ENCODE results near the gene ATP9B. TPM values are rescaled to one million over a fixed set of nuclear protein-coding genes. Genes with fewer than 3 reads are reported as not detected.

ATP9B gene
- total and polyA plus RNA-seq, 10 of the 15 experiments (the other 5 are each of a cell fraction or from before 2014, with no cell fraction given), result 0.74 to 20.7 (median 12.9) TPM

- POLR2A ChIA-PET, result no interaction called here
- H3K4me2 ChIP-seq (ENCODE audit: control insufficient read depth, insufficient read depth), result no peak overlapping the region
- no peak overlapping the region for H2AFZ ChIP-seq (ENCODE audit: control insufficient read depth, low read depth, low read length)
- H3K36me3 ChIP-seq (ENCODE audit: control insufficient read depth in 2 of 2, insufficient read depth in 2 of 2, low read length in 1 of 2), result peaks cover 0 to 4% of the 10 kb centered on the region in 2 experiments; a peak in 3 of 4 replicates
- in situ Hi-C loops (cut with MboI), result no loop called here
- H3K27me3 ChIP-seq (replicated peaks in 1 of 2; ENCODE audit: control insufficient read depth in 2 of 2, insufficient read depth in 2 of 2, low read length in 1 of 2), result no peaks in the 10 kb centered on the region
- CTCF ChIA-PET, result no interaction called here
- 96% methylated on average over 8 of the region's 8 CpGs for WGBS (ENCODE audit: insufficient coverage, insufficient replicate concordance, low lambda C conversion rate, missing lambda C conversion rate)
- no peaks in the 10 kb centered on the region for H3K9me3 ChIP-seq (replicated peaks; ENCODE audit: control insufficient read depth, insufficient read depth, low read length)
- no peak overlapping the region for H3K27ac ChIP-seq (ENCODE audit: control insufficient read depth, insufficient read depth)
- no TSS peak for BruUV-seq (replicated peaks)
- intact Hi-C loops (cut with micrococcal nuclease; ENCODE audit: unreplicated experiment), result no loop called here
- DNase-seq (ENCODE audit: low read depth, low spot score) (no peak), ATAC-seq (no peak), FAIRE-seq (no peak)
- no peaks in the 10 kb centered on the region for H3K79me2 ChIP-seq (ENCODE audit: control insufficient read depth, insufficient read depth, low read length)
- no peaks in the 10 kb centered on the region for H4K20me1 ChIP-seq (ENCODE audit: control insufficient read depth, insufficient read depth)
- RAD21 ChIA-PET (ENCODE audit: unreplicated experiment), result no interaction called here
- no peak overlapping the region for H3K9ac ChIP-seq (ENCODE audit: control insufficient read depth, insufficient read depth, low read length)
- H3K4me3 ChIP-seq, result no peak overlapping the region
- no peaks in the 10 kb centered on the region for H3K4me1 ChIP-seq (ENCODE audit: control insufficient read depth, insufficient read depth, low read length)
- SMC1A ChIA-PET (ENCODE audit: uncharacterized antibody, unreplicated experiment), result no interaction called here
- TF ChIP-seq, protein P1, sequence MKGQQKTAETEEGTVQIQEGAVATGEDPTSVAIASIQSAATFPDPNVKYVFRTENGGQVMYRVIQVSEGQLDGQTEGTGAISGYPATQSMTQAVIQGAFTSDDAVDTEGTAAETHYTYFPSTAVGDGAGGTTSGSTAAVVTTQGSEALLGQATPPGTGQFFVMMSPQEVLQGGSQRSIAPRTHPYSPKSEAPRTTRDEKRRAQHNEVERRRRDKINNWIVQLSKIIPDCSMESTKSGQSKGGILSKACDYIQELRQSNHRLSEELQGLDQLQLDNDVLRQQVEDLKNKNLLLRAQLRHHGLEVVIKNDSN (IDR thresholded peaks at IDR 0.05; ENCODE audit: borderline replicate concordance, extremely low read length, insufficient read depth, low read depth, low read length), result no peak
- no peak for TF ChIP-seq ZNF384 (IDR thresholded peaks at IDR 0.05; ENCODE audit: borderline replicate concordance, low read depth, low read length)
- no peak for TF ChIP-seq TCF3 (IDR thresholded peaks at IDR 0.05; ENCODE audit: borderline replicate concordance, insufficient read depth, low read depth, low read length)
- TF ChIP-seq ESRRA (IDR thresholded peaks at IDR 0.05; ENCODE audit: low read length), result no peak
- TF ChIP-seq, protein P2, sequence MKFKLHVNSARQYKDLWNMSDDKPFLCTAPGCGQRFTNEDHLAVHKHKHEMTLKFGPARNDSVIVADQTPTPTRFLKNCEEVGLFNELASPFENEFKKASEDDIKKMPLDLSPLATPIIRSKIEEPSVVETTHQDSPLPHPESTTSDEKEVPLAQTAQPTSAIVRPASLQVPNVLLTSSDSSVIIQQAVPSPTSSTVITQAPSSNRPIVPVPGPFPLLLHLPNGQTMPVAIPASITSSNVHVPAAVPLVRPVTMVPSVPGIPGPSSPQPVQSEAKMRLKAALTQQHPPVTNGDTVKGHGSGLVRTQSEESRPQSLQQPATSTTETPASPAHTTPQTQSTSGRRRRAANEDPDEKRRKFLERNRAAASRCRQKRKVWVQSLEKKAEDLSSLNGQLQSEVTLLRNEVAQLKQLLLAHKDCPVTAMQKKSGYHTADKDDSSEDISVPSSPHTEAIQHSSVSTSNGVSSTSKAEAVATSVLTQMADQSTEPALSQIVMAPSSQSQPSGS (IDR thresholded peaks at IDR 0.05; ENCODE audit: low read length), result no peak
- TF ChIP-seq CHD2 (IDR thresholded peaks at IDR 0.05; ENCODE audit: borderline replicate concordance, low read depth, low read length), result no peak
- TF ChIP-seq, protein P3, sequence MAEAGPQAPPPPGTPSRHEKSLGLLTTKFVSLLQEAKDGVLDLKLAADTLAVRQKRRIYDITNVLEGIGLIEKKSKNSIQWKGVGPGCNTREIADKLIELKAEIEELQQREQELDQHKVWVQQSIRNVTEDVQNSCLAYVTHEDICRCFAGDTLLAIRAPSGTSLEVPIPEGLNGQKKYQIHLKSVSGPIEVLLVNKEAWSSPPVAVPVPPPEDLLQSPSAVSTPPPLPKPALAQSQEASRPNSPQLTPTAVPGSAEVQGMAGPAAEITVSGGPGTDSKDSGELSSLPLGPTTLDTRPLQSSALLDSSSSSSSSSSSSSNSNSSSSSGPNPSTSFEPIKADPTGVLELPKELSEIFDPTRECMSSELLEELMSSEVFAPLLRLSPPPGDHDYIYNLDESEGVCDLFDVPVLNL (IDR thresholded peaks at IDR 0.05; ENCODE audit: low read depth, low read length), result no peak
- no peak for TF ChIP-seq EGR1 (IDR thresholded peaks at IDR 0.05; ENCODE audit: borderline replicate concordance in 1 of 2, low read depth in 2 of 2, low read length in 2 of 2)
- TF ChIP-seq ZNF217 (IDR thresholded peaks at IDR 0.05), result no peak
- TF ChIP-seq CTCF (IDR thresholded peaks at IDR 0.05 in 2 of 3, conservative IDR thresholded peaks at IDR 0.05 in 1 of 3; ENCODE audit: control insufficient read depth in 2 of 3, extremely low read depth in 1 of 3, insufficient read depth in 1 of 3, low read depth in 3 of 3, low read length in 3 of 3), result no peak
- TF ChIP-seq JUND (IDR thresholded peaks at IDR 0.05; ENCODE audit: low read depth, low read length), result no peak
- no peak for TF ChIP-seq IRF4 (IDR thresholded peaks at IDR 0.05; ENCODE audit: low read depth, low read length)
- no peak for TF ChIP-seq SKIL (IDR thresholded peaks at IDR 0.05; ENCODE audit: low read depth, poor library complexity, severe bottlenecking)
- TF ChIP-seq FOS (IDR thresholded peaks at IDR 0.05; ENCODE audit: borderline replicate concordance, extremely low read depth, insufficient read length), result no peak
- no peak for TF ChIP-seq KAT2A (conservative IDR thresholded peaks at IDR 0.05; ENCODE audit: control insufficient read depth, low read depth, low read length)
- TF ChIP-seq POLR2AphosphoS5 (IDR thresholded peaks at IDR 0.05; ENCODE audit: low read length), result no peak
These were observed 133.9 kb downstream of the ATP9B start for GRCh38 chr18:79203017-79203605.
